Measurements from ENCODE around the gene IGSF22.

Gene IGSF22

DNA sequence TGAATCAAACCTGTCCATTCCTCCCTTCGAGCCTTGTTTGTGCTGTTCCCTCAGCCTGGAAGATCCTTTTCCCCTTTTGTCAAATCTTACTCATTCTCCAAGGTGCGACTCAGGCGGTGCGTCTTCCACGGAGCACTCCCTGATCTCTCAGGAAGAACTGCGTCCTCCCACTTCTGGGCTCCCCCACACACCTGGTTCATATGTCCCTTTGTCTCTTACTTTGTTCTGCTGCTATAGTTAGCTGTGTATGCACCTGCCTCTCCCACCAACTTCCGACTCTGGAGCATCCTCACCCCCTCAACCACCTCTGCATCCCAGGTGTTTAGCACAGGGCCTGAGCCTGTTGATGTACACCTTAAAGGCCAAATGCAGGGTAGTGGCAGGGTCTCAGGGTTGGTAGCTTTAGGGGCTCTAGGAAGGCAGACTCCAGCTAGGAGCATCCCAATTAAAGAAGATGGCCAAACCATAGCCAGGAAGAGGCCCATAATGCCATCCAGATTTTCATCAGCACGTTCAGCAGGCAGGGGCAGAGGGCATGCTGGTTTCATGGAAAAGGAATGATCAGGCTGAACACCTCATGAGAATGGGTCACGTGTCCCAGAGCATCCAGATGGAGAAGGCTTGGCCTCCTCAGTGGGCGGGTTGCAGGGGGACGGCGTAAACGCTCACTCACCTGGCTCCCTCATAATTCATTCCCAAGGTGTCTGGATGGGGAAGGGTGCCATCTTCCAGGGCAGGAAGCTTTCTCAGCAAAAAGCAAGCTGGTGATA lies 45.5 kb upstream of the IGSF22 start:
- no peaks in the 10 kb centered on the region for H3K27me3 ChIP-seq (ENCODE audit: insufficient read depth, poor library complexity, severe bottlenecking)
- DNase-seq (ENCODE audit: low spot score) (no peak), ATAC-seq (ENCODE audit: low read depth) (no peak)
- no peak overlapping the region for H3K4me3 ChIP-seq (ENCODE audit: severe bottlenecking)
- H3K9me3 ChIP-seq (ENCODE audit: severe bottlenecking): no peaks in the 10 kb centered on the region
- no peaks in the 10 kb centered on the region for H3K4me1 ChIP-seq (ENCODE audit: insufficient read depth, poor library complexity, severe bottlenecking)
- no peaks in the 10 kb centered on the region for H3K36me3 ChIP-seq (ENCODE audit: low read depth)
- TF ChIP-seq, protein P1, sequence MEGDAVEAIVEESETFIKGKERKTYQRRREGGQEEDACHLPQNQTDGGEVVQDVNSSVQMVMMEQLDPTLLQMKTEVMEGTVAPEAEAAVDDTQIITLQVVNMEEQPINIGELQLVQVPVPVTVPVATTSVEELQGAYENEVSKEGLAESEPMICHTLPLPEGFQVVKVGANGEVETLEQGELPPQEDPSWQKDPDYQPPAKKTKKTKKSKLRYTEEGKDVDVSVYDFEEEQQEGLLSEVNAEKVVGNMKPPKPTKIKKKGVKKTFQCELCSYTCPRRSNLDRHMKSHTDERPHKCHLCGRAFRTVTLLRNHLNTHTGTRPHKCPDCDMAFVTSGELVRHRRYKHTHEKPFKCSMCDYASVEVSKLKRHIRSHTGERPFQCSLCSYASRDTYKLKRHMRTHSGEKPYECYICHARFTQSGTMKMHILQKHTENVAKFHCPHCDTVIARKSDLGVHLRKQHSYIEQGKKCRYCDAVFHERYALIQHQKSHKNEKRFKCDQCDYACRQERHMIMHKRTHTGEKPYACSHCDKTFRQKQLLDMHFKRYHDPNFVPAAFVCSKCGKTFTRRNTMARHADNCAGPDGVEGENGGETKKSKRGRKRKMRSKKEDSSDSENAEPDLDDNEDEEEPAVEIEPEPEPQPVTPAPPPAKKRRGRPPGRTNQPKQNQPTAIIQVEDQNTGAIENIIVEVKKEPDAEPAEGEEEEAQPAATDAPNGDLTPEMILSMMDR (IDR thresholded peaks at IDR 0.05; ENCODE audit: poor library complexity, severe bottlenecking): no peak
- no peak overlapping the region for H3K27ac ChIP-seq (ENCODE audit: poor library complexity, severe bottlenecking)

- TF ChIP-seq, protein P1 (IDR thresholded peaks at IDR 0.05; ENCODE audit: poor library complexity, severe bottlenecking): no peak
- Histone ChIP-seq H3K27ac (ENCODE audit: poor library complexity, severe bottlenecking) (no peak overlapping the region), H3K9me3 (ENCODE audit: severe bottlenecking) (no peaks in the 10 kb centered on the region), H3K27me3 (ENCODE audit: insufficient read depth, poor library complexity, severe bottlenecking) (no peaks in the 10 kb centered on the region), H3K36me3 (ENCODE audit: low read depth) (no peaks in the 10 kb centered on the region), H3K4me3 (ENCODE audit: severe bottlenecking) (no peak overlapping the region), H3K4me1 (ENCODE audit: insufficient read depth, poor library complexity, severe bottlenecking) (no peaks in the 10 kb centered on the region)
- DNase-seq (ENCODE audit: low spot score): no peak
- no peak for ATAC-seq (ENCODE audit: low read depth)
Measured at GRCh38 chr11:18770479-18771125, 44.6 kb upstream of the IGSF22 start.

- ATAC-seq (ENCODE audit: low read depth) (no peak), DNase-seq (ENCODE audit: low spot score) (no peak)
- H3K27ac ChIP-seq (ENCODE audit: poor library complexity, severe bottlenecking): no peak overlapping the region
- no peaks in the 10 kb centered on the region for H3K4me1 ChIP-seq (ENCODE audit: insufficient read depth, poor library complexity, severe bottlenecking)
- H3K9me3 ChIP-seq (ENCODE audit: severe bottlenecking): no peaks in the 10 kb centered on the region
- H3K36me3 ChIP-seq (ENCODE audit: low read depth): no peaks in the 10 kb centered on the region
- no peak overlapping the region for H3K4me3 ChIP-seq (ENCODE audit: severe bottlenecking)
- TF ChIP-seq, protein P1 (IDR thresholded peaks at IDR 0.05; ENCODE audit: poor library complexity, severe bottlenecking): no peak
- no peaks in the 10 kb centered on the region for H3K27me3 ChIP-seq (ENCODE audit: insufficient read depth, poor library complexity, severe bottlenecking)
Measured at GRCh38 chr11:18769802-18770456, 43.9 kb upstream of the IGSF22 start.

DNA sequence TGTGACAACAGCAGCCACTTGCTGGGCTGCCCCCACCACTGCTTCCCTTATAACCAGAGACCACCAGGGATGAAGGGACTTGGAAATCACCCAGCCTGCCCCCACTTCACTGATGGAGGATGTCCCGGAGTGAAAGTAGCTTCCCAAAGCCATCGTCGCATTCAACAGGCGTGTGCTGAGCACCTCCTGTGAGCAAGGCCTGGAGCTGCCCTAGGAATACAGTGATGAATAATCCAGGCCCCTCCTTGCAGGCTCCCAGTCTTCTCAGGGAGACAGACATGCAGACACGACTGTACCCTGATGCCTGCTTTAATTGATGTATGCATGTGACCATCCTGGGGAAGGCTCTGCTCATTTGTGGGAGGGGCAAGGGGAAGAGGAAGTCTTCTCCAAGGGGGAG lies 43.0 kb upstream of the IGSF22 start:
- no peaks in the 10 kb centered on the region for H3K36me3 ChIP-seq (ENCODE audit: low read depth)
- TF ChIP-seq, protein P1 (IDR thresholded peaks at IDR 0.05; ENCODE audit: poor library complexity, severe bottlenecking): no peak
- no peaks in the 10 kb centered on the region for H3K9me3 ChIP-seq (ENCODE audit: severe bottlenecking)
- DNase-seq (ENCODE audit: low spot score): no peak
- H3K27me3 ChIP-seq (ENCODE audit: insufficient read depth, poor library complexity, severe bottlenecking): no peaks in the 10 kb centered on the region
- H3K4me3 ChIP-seq (ENCODE audit: severe bottlenecking): no peak overlapping the region
- no peak for ATAC-seq (ENCODE audit: low read depth)
- no peak overlapping the region for H3K27ac ChIP-seq (ENCODE audit: poor library complexity, severe bottlenecking)
- peaks cover 4% of the 10 kb centered on the region for H3K4me1 ChIP-seq (ENCODE audit: insufficient read depth, poor library complexity, severe bottlenecking)
